Panc1 (cell line): ENCODE measurements around the gene LRRN4CL. TPM values are rescaled to one million over a fixed set of nuclear protein-coding genes. Genes with fewer than 3 reads are reported as not detected.

ENCODE experiments used
- ATAC-seq: fragments of 200-7000 bp; cut with Tn5 transposase; 2 replicates; pipeline ENCODE4 v1.9.1; 2020; ENCODE audit warnings: mild to moderate bottlenecking, moderate library complexity
- BruUV-seq: library from RNA; stranded (reverse); fragments of 400-500 nt; replicated peaks from 2 replicates; lab custom pipeline; 2021; lab: Mats Ljungman, UMichigan
- CTCF ChIA-PET: fragments of 300-600 bp; sonication (Branson Sonifier 250); formaldehyde crosslinking; loops from one replicate; lab custom pipeline; 2022; ENCODE audit warnings: antibody characterized with exemption; lab: Charles Lee
- POLR2A ChIA-PET: fragments of 300-600 bp; sonication (Branson Sonifier 250); formaldehyde crosslinking; loops from one replicate; lab custom pipeline; 2022; ENCODE audit warnings: antibody characterized with exemption; lab: Charles Lee
- DNase-seq: peaks from one replicate; pipeline ENCODE4 v3.0.0-alpha.2; 2010; ENCODE audit warnings: low read depth, low spot score
- H3K27ac ChIP-seq: 2 replicates; pipeline ENCODE4 v1.5.1; 2011; ENCODE audit warnings: mild to moderate bottlenecking, low read length, inconsistent platforms
- H3K27me3 ChIP-seq: fragments of 200-500 bp; sonication (Bioruptor generic); 2 replicates; pipeline ENCODE4 v1.6.0; 2014; ENCODE audit warnings: low read length, inconsistent platforms; ENCODE audit not compliant: control insufficient read depth, insufficient read depth
- H3K36me3 ChIP-seq: fragments of 200-500 bp; sonication (Bioruptor generic); 2 replicates; pipeline ENCODE4 v1.5.1; 2014; ENCODE audit warnings: inconsistent platforms, mild to moderate bottlenecking, low read length, moderate library complexity; ENCODE audit not compliant: control insufficient read depth, insufficient read depth
- H3K4me1 ChIP-seq: 2 replicates; pipeline ENCODE4 v1.5.1; 2011; ENCODE audit warnings: inconsistent platforms, mild to moderate bottlenecking, low read length, moderate library complexity; ENCODE audit not compliant: control insufficient read depth, insufficient read depth
- H3K4me3 ChIP-seq, 2 experiments: 2 replicates each; pipeline ENCODE4 v1.5.1; 2011 to 2012; ENCODE audit warnings: low read depth in 2 of 2, low read length in 2 of 2, mild to moderate bottlenecking in 2 of 2, inconsistent platforms in 1 of 2, moderate library complexity in 1 of 2
- H3K9me3 ChIP-seq: fragments of 200-500 bp; sonication (Bioruptor generic); 2 replicates; pipeline ENCODE4 v1.5.1; 2014; ENCODE audit warnings: low read depth, mild to moderate bottlenecking, inconsistent platforms, low read length, moderate library complexity; ENCODE audit not compliant: control insufficient read depth, insufficient read depth
- POLR2AphosphoS5 ChIP-seq: IDR thresholded peaks from 2 replicates; pipeline ENCODE4 v1.6.1; 2012; ENCODE audit warnings: mild to moderate bottlenecking, low read depth, low read length, moderate library complexity
- SIN3A ChIP-seq: IDR thresholded peaks from 2 replicates; pipeline ENCODE4 v1.6.1; 2012; ENCODE audit warnings: low read depth, mild to moderate bottlenecking, low read length, moderate library complexity, borderline replicate concordance; ENCODE audit not compliant: insufficient read depth
- TCF7L2 ChIP-seq: IDR thresholded peaks from 2 replicates; pipeline ENCODE4 v1.6.1; 2011; ENCODE audit warnings: mild to moderate bottlenecking, low read depth, low read length, inconsistent platforms
- in situ Hi-C: cut with HindIII; loops from 2 replicates; pipeline ENCODE4 v1.10.0; 2016; ENCODE audit warnings: low sequenced_read_pairs, low pct_unique_long_range_greater_than_20kb
- intact Hi-C: fragments of 100-400 bp; cut with micrococcal nuclease; formaldehyde crosslinking; loops from one replicate; pipeline ENCODE4 v1.10.0; 2022; ENCODE audit not compliant: unreplicated experiment
- total RNA-seq: library from RNA; stranded (reverse); gene quantifications from one replicate; pipeline ENCODE4 v1.2.1, GENCODE V29; 2021; ENCODE audit not compliant: unreplicated experiment
- TF ChIP-seq, protein P1 (sequence below), 2 experiments: IDR thresholded peaks; 2 replicates each; pipeline ENCODE4 v1.6.1; 2011 to 2012; ENCODE audit warnings: low read depth in 2 of 2, control low read depth in 1 of 2, low read length in 1 of 2, mild to moderate bottlenecking in 1 of 2, moderate library complexity in 1 of 2; ENCODE audit not compliant: insufficient read depth in 1 of 2
- TF ChIP-seq, protein P2 (sequence below): fragments of 450-650 bp; IDR thresholded peaks from 2 replicates; pipeline ENCODE4 v1.5.1; 2017; ENCODE audit warnings: mild to moderate bottlenecking

LRRN4CL gene
- total RNA-seq, 1 experiment from 2014 or later: 0.13 TPM

DNA sequence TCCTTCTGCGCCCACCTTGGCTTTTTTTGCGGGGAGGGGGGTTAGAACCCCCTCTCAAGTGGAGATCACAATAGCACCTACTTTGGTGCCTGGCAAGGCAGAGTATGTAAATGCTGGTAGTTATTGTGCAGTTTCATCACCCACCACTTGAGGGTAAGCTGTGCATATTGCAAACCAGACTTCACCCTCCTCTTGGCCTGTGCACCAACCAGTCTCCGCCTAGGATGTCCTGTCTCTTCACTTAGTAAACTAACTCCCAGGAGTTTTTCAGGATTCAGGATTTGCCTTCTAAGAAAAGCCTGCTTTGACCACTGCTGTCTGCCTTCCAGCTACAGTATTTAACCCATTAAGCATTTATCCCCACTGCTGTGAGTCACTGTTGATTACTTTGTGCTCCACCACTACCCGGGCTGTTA is 8.5 kb downstream of the LRRN4CL start:
- peak overlapping the region; percentile 42; the same call in 1 of the 2 replicates for H3K27ac ChIP-seq
- no TSS peak for BruUV-seq
- DNase-seq: no peak
- no peaks in the 10 kb centered on the region for H3K27me3 ChIP-seq
- H3K9me3 ChIP-seq: no peaks in the 10 kb centered on the region
- no peaks in the 10 kb centered on the region; the same call in 1 of the 2 replicates for H3K36me3 ChIP-seq
- TF ChIP-seq SIN3A: no peak
- TF ChIP-seq, protein P1, sequence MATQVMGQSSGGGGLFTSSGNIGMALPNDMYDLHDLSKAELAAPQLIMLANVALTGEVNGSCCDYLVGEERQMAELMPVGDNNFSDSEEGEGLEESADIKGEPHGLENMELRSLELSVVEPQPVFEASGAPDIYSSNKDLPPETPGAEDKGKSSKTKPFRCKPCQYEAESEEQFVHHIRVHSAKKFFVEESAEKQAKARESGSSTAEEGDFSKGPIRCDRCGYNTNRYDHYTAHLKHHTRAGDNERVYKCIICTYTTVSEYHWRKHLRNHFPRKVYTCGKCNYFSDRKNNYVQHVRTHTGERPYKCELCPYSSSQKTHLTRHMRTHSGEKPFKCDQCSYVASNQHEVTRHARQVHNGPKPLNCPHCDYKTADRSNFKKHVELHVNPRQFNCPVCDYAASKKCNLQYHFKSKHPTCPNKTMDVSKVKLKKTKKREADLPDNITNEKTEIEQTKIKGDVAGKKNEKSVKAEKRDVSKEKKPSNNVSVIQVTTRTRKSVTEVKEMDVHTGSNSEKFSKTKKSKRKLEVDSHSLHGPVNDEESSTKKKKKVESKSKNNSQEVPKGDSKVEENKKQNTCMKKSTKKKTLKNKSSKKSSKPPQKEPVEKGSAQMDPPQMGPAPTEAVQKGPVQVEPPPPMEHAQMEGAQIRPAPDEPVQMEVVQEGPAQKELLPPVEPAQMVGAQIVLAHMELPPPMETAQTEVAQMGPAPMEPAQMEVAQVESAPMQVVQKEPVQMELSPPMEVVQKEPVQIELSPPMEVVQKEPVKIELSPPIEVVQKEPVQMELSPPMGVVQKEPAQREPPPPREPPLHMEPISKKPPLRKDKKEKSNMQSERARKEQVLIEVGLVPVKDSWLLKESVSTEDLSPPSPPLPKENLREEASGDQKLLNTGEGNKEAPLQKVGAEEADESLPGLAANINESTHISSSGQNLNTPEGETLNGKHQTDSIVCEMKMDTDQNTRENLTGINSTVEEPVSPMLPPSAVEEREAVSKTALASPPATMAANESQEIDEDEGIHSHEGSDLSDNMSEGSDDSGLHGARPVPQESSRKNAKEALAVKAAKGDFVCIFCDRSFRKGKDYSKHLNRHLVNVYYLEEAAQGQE (IDR thresholded peaks at IDR 0.05; ENCODE audit: insufficient read depth in 1 of 2, low read depth in 2 of 2, low read length in 1 of 2): no peak
- TF ChIP-seq, protein P2, sequence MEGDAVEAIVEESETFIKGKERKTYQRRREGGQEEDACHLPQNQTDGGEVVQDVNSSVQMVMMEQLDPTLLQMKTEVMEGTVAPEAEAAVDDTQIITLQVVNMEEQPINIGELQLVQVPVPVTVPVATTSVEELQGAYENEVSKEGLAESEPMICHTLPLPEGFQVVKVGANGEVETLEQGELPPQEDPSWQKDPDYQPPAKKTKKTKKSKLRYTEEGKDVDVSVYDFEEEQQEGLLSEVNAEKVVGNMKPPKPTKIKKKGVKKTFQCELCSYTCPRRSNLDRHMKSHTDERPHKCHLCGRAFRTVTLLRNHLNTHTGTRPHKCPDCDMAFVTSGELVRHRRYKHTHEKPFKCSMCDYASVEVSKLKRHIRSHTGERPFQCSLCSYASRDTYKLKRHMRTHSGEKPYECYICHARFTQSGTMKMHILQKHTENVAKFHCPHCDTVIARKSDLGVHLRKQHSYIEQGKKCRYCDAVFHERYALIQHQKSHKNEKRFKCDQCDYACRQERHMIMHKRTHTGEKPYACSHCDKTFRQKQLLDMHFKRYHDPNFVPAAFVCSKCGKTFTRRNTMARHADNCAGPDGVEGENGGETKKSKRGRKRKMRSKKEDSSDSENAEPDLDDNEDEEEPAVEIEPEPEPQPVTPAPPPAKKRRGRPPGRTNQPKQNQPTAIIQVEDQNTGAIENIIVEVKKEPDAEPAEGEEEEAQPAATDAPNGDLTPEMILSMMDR: peak; percentile 84; the same call in 1 of the 2 replicates
- TF ChIP-seq TCF7L2: no peak
- intact Hi-C loops: no loop called here
- ChIA-PET POLR2A (interaction anchor here (0.6 to 0.8 kb wide), 2 partner anchors 10 to 95 kb away, joined by 4 to 6 read pairs; no protein-coding TSS in a partner anchor), CTCF (interaction anchor here (0.6 to 1.4 kb wide), 7 partner anchors 25 to 185 kb away, joined by 3 to 8 read pairs (median 4); partner anchors contain the start of gene ZBTB3)
- peak; percentile 93 for ATAC-seq
- peaks cover 11% of the 10 kb centered on the region for H3K4me1 ChIP-seq
- H3K4me3 ChIP-seq: no peak overlapping the region
- in situ Hi-C loops: no loop called here

DNA sequence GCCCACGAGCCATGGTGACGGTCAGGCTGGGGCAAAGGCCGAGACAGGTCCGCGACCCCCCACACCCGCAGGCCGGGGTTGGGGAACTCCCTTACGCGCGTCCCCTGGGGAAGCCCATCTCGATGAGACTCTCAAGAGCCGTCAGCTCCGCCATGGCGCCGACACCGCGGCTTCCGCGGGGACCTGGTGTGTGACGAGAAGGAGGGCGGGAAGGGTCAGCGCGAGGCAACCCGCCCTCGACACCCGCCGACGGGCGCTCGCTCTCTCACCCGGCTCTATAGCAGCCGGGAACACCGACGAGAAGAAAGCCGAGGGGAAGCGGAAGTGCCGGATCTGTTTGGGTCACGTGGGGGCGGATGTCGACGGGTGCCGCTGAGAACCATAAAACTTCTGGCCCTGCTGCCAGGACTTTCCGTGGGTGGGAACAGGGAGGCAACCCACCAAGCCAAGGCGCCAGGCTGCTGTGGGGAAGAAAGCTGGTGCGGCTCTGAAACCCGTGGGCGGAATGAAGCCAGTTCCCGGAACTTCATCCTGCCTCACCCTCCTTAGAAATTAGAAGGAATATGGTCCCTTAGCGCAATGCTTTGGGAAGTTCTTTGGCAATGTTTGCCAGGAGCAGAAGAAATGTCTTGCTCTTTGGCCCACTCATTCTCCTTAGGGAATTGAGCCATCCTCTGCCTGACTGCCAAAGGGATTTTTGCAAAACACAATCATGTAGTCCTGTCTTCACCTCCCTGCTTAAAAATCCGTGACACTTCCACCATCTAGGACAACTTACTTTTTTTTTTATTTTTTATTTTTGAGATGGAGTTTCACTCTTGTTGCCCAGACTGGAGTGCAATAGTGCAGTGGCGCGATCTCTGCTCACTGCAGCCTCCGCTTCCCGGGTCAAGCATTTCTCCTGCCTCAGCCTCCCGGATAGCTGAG is 10.3 kb downstream of the LRRN4CL start, which contains the start of gene UBXN1:
Gene UBXN1 (minus strand): TSS at position 304 of the 927 bp plus-strand sequence. CDS start 150 bp downstream, at position 154.
- Histone ChIP-seq H3K36me3 (no peaks in the 10 kb centered on the region; the same call in 1 of the 2 replicates), H3K27me3 (no peaks in the 10 kb centered on the region), H3K4me3 (peak within 1 kb of the TSS; percentile 82 to 87), H3K9me3 (no peaks in the 10 kb centered on the region), H3K27ac (peak within 1 kb of the TSS; percentile 82), H3K4me1 (peaks cover 11% of the 10 kb centered on the region)
- peak; percentile 90 for ATAC-seq
- CTCF ChIA-PET: no interaction called here
- DNase-seq: no peak
- TF ChIP-seq SIN3A (peak; percentile 44; the same call in 1 of the 2 replicates), POLR2AphosphoS5 (peak; percentile 80), TCF7L2 (peak; percentile 67)
- TF ChIP-seq, protein P2: no peak
- TF ChIP-seq, protein P1 (IDR thresholded peaks at IDR 0.05; ENCODE audit: insufficient read depth in 1 of 2, low read depth in 2 of 2, low read length in 1 of 2): peak in 1 of 2 experiments; percentile 33; a peak in 1 of 4 replicates
- in situ Hi-C loops: no loop called here
- TSS peak; percentile 84 for BruUV-seq
- POLR2A ChIA-PET: no interaction called here
- intact Hi-C loops: no loop called here
